ENCODE measurements around the gene SIL1. TPM values are rescaled to one million over a fixed set of nuclear protein-coding genes. Genes with fewer than 3 reads are reported as not detected.
"Not testable (repeated sequence)": the region's sequence is repeated elsewhere in the genome, so short reads cannot be mapped to it uniquely, and the experiment has no call there.

Gene SIL1
- total RNA-seq, 1 experiment from 2014 or later, result 46.5 TPM

- ChIA-PET CTCF (no interaction called here), POLR2A (ENCODE audit: unreplicated experiment) (no interaction called here)
- Histone ChIP-seq H3K36me3 (ENCODE audit: low read depth) (no peaks in the 10 kb centered on the region), H3K9me3 (ENCODE audit: insufficient read depth, low read depth) (no peaks in the 10 kb centered on the region), H3K4me1 (replicated peaks; ENCODE audit: insufficient read depth) (no peaks in the 10 kb centered on the region), H4K20me1 (ENCODE audit: insufficient read depth) (no peaks in the 10 kb centered on the region), H3K79me2 (ENCODE audit: low read depth) (no peaks in the 10 kb centered on the region), H3K27me3 (ENCODE audit: insufficient read depth, low read depth) (no peaks in the 10 kb centered on the region), H2AFZ (no peak overlapping the region), H3K4me2 (no peak overlapping the region), H3K4me3 (no peak overlapping the region), H3K9me2 (ENCODE audit: insufficient read depth) (no peaks in the 10 kb centered on the region), H3K27ac (no peak overlapping the region), H3F3A (ENCODE audit: insufficient read depth, low read depth) (no peaks in the 10 kb centered on the region)
- BruUV-seq (replicated peaks), result no TSS peak
- TF ChIP-seq EZH2 (IDR thresholded peaks at IDR 0.05; ENCODE audit: low read depth) (no peak), CTCF (conservative IDR thresholded peaks at IDR 0.05) (no peak)
- no peak for DNase-seq
- intact Hi-C loops (cut with micrococcal nuclease; ENCODE audit: unreplicated experiment), result no loop called here
Measured at GRCh38 chr5:139077899-139078298, 120.3 kb downstream of the SIL1 start.

DNA sequence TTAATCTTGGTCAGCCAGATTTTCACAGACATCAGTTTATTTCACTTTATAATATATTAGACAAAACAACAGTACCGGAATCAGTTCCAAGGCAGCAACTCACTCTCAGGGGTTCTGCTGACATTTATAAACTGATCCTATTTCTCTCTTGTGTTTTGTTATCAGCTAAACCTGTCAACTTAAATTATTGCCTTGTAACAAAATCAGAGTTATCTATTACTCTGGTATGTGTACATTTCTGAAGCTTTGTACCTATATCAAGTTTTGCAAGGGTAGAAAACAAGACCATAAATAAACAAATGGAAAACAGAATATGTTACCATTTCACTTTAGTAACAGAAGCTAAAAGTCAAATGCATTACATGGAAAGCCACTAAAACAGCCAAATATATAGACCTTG is 122.1 kb downstream of the SIL1 start:
- intact Hi-C loops (cut with micrococcal nuclease; ENCODE audit: unreplicated experiment), result no loop called here
- CTCF ChIA-PET, result no interaction called here
- Histone ChIP-seq H3K27me3 (ENCODE audit: insufficient read depth, low read depth) (no peaks in the 10 kb centered on the region), H3K36me3 (ENCODE audit: low read depth) (no peaks in the 10 kb centered on the region), H3F3A (ENCODE audit: insufficient read depth, low read depth) (no peaks in the 10 kb centered on the region), H3K4me3 (no peak overlapping the region), H4K20me1 (ENCODE audit: insufficient read depth) (no peaks in the 10 kb centered on the region; the same call in 1 of the 2 replicates), H3K9me3 (ENCODE audit: insufficient read depth, low read depth) (no peaks in the 10 kb centered on the region), H3K79me2 (ENCODE audit: low read depth) (no peaks in the 10 kb centered on the region), H3K27ac (no peak overlapping the region), H3K9me2 (ENCODE audit: insufficient read depth) (no peaks in the 10 kb centered on the region), H3K4me1 (replicated peaks; ENCODE audit: insufficient read depth) (no peaks in the 10 kb centered on the region), H2AFZ (no peak overlapping the region), H3K4me2 (no peak overlapping the region)
- POLR2A ChIA-PET (ENCODE audit: unreplicated experiment), result no interaction called here
- no peak for DNase-seq
- BruUV-seq (replicated peaks), result no TSS peak
- TF ChIP-seq EZH2 (IDR thresholded peaks at IDR 0.05; ENCODE audit: low read depth) (no peak), CTCF (conservative IDR thresholded peaks at IDR 0.05) (no peak)

DNA sequence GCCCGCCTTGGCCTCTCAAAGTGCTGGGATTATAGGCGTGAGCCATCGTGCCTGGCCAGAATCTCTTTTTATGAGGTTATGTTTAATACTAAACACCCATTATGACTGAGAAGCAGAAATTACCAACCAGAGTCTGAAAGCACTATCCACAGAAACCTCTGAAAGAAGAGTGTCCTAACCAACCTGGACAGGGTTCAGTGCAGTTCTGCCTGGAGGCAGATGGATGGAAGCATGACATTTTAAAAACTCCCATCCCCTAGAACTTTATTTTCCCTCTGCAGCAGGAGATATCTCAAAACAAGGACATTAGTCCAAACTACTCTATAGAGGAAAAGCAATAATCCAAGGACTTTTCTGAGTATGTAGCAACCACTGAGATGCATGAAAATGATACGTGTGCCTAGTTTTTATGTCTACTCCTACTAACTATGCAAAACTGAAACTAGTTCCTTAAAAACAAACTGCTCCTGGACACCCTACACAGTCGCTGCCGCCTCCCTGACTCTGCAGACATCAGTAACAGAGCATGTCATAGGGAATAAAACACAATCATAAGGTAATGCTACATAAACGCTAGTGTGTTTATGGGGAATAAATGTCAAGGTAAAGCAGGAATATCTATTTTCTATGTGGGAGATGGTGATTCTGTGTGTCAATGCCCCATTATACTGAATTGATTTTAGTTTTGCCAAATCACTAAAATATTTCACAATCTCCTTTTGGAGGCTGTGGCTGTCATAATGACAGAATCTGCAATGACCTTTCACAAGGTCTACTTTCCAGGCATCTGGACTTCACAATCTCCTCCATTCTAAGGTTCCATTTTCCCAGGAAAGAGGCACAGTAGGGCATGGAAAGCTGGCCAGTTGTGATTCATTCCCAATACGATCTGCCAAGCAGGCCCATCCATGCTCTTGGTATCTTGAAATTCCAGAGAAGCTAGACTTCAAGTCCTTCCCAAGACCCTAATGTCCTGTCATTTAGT is 122.8 kb downstream of the SIL1 start:
- Histone ChIP-seq H3K9me3 (ENCODE audit: insufficient read depth, low read depth) (no peaks in the 10 kb centered on the region), H3K4me3 (no peak overlapping the region), H3K9me2 (ENCODE audit: insufficient read depth) (no peaks in the 10 kb centered on the region), H3K79me2 (ENCODE audit: low read depth) (no peaks in the 10 kb centered on the region), H3K36me3 (ENCODE audit: low read depth) (no peaks in the 10 kb centered on the region), H2AFZ (no peak overlapping the region), H3K27me3 (ENCODE audit: insufficient read depth, low read depth) (no peaks in the 10 kb centered on the region), H3K4me1 (replicated peaks; ENCODE audit: insufficient read depth) (no peaks in the 10 kb centered on the region), H4K20me1 (ENCODE audit: insufficient read depth) (no peaks in the 10 kb centered on the region; the same call in 1 of the 2 replicates), H3K27ac (no peak overlapping the region), H3K4me2 (no peak overlapping the region), H3F3A (ENCODE audit: insufficient read depth, low read depth) (no peaks in the 10 kb centered on the region)
- ChIA-PET CTCF (no interaction called here), POLR2A (ENCODE audit: unreplicated experiment) (no interaction called here)
- TF ChIP-seq EZH2 (IDR thresholded peaks at IDR 0.05; ENCODE audit: low read depth), result no peak
- TF ChIP-seq CTCF (conservative IDR thresholded peaks at IDR 0.05), result no peak
- no peak for DNase-seq
- BruUV-seq (replicated peaks), result no TSS peak
- intact Hi-C loops (cut with micrococcal nuclease; ENCODE audit: unreplicated experiment), result no loop called here

DNA sequence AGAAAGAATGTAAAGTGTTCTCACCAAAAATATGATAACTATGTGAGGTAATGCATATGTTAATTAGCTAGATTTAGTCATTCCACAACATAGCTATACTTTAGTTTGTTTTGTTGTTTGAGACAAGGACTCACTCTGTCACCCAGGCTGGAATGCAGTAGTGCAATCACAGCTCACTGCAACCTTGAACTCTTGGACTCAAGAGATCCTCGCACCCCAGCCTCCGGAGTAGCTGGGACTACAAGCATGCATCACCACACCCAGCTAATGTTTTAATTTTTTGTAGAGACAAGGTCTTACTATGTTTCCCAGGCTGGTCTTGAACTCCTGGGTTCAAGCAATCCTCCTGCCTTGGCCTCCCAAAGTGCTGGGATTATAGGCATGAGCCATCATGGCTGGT is 124.2 kb downstream of the SIL1 start:
- H3K36me3 ChIP-seq (ENCODE audit: low read depth); BruUV-seq (replicated peaks); H3K4me3 ChIP-seq; H4K20me1 ChIP-seq (ENCODE audit: insufficient read depth); H3K27ac ChIP-seq; intact Hi-C loops (cut with micrococcal nuclease; ENCODE audit: unreplicated experiment); H3K9me2 ChIP-seq (ENCODE audit: insufficient read depth); H3F3A ChIP-seq (ENCODE audit: insufficient read depth, low read depth); H3K4me2 ChIP-seq; DNase-seq; CTCF ChIA-PET; H3K79me2 ChIP-seq (ENCODE audit: low read depth); H3K27me3 ChIP-seq (ENCODE audit: insufficient read depth, low read depth); H3K4me1 ChIP-seq (replicated peaks; ENCODE audit: insufficient read depth); H3K9me3 ChIP-seq (ENCODE audit: insufficient read depth, low read depth); H2AFZ ChIP-seq: not testable (repeated sequence)
- POLR2A ChIA-PET (ENCODE audit: unreplicated experiment), result interaction anchor here (0.5 kb wide), 1 partner anchor 508 kb away, joined by 3 read pairs; no protein-coding TSS in a partner anchor
